GM18505 (cell line): Measurements from ENCODE around the gene AMBP.

Experiments used
- ATAC-seq: cut with Tn5 transposase; IDR thresholded peaks from one replicate; pipeline ENCODE4 v1.9.1; 2021; ENCODE audit not compliant: unreplicated experiment
- POLR2A ChIP-seq: IDR thresholded peaks from 4 replicates; pipeline ENCODE4 v1.6.1; 2011; ENCODE audit warnings: borderline replicate concordance; ENCODE audit not compliant: insufficient read depth, insufficient read length; ENCODE audit errors: extremely low read depth

Gene AMBP

DNA sequence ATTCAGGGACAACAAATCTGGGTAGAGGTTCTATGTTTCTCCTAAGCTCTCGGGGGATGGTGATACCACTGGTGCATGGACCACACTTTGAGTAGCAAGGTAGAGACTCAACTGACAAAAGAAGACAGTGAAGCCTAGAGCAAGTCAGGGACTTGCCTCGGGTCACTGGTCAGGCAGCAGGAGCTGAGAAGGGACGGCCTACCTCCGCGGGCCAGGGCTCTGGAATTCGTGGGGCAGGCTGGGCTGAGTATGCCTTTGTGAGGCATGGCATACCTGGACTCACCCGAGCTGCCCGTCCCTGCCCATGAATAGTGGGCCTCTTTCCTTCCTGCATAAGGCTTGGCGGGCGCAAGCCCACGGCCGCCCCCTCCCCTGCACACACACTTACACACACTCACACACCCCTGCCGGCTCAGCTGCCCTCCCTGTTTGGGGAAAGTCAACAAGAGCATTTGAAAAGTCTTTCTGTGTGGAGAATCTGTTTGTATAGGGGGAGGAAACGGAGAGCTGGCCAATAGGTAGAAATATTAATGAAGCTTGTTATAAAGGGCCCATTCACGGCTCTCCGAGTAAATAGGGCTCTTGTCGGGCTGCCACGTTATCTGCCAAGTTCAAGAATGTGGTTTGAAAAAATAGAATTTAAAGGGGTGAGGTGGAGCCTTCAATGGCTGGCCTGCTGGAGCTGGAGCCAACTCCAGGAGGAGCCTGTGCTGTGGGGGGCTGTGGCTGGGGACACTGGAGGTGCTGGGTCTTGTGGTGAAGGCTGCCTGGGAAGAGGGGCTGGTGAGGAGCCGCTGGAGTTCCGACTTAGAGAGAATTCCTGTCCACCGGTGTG is 40.1 kb upstream of the AMBP start:
- TF ChIP-seq POLR2A: no peak
- ATAC-seq: no peak

DNA sequence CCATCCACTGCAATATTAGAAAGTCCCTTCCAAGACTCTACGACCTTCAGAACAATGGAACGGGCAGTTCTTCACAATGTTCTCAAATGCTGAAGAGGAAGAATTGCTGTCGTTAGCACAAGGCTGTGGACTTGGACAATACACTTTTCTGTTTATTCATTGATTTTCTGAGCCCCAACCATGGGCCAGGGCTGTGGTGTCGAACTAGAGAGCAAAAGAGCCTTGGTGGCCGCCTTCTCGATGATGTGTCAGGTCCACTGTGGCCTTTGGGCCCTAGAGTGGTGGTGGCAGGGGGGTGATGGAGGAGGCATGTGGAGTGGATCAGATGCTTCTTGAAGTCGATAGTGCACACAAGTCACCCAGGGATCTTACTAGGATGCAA is 39.5 kb upstream of the AMBP start:
- TF ChIP-seq POLR2A: no peak
- ATAC-seq: no peak

DNA sequence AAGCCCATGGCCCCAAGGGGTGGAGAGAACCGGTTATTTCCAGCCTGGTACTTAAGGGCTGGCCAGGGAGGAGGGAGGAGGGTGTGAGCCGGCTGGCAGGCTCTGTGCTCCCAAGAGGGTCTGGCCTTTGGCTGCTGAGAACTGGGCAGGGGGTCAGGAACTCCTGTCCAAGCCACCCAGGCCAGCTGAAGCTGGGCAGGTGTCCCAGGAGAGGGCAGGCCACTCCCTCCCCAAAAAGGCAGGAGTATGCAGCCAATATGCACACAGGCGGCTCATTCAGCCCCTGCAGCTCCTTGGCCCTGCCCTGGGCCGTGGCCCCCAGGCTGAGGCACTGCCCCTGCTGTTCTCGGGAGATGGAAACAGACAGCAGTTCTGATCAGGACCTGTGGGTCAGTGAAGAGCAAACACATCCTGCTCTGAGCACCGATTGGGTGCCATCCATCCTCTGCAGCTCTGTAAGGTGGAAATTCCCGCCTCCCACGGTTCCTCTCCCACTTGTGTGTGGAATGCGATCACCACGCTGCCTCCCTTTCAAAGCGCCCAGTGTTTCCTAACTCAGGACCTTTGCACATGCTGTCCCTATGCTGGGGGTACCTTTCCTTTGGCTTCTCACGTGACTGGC is 38.1 kb upstream of the AMBP start:
- no peak for ATAC-seq
- TF ChIP-seq POLR2A: no peak

DNA sequence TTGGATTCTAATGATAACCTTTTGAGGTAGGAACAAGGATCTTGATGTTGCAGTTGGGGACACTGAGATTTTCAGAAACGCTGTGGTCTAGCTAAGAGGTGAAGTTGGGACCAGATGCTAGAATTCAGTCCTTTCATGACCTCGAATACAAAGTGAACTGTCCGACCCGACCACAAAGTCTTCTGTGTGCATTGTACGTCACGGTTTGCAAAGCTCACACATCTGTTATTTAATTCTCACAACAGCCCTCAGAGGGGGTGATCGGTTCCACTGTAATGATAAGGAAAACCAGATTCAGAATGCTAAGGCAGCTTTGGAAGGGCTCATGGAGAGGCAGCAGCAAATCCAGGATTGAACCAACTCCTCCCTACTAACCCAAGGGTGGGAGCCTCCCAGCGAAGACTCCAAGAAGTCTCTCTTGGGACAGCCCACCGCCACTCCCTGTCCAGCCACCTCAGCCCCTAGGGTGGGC is 37.6 kb upstream of the AMBP start:
- ATAC-seq: no peak
- no peak for TF ChIP-seq POLR2A

DNA sequence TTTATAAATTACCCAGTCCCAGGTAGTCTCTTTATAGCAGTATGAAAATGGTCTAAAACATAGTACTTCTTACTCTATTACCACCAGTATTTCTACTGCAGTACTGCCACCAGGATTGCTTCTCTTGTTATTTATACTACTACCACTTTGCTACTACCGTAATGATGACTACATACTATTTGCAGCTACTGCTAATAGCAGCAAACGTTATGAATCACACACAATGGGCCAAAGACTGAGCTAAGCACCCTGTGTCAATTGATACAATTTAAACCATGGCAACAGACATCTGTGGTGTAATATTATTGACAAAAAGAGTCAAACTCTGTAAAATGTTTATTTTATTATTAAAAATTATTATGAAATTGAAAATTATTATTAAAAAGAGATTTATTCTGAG is 36.3 kb upstream of the AMBP start:
- no peak for TF ChIP-seq POLR2A
- ATAC-seq: no peak

DNA sequence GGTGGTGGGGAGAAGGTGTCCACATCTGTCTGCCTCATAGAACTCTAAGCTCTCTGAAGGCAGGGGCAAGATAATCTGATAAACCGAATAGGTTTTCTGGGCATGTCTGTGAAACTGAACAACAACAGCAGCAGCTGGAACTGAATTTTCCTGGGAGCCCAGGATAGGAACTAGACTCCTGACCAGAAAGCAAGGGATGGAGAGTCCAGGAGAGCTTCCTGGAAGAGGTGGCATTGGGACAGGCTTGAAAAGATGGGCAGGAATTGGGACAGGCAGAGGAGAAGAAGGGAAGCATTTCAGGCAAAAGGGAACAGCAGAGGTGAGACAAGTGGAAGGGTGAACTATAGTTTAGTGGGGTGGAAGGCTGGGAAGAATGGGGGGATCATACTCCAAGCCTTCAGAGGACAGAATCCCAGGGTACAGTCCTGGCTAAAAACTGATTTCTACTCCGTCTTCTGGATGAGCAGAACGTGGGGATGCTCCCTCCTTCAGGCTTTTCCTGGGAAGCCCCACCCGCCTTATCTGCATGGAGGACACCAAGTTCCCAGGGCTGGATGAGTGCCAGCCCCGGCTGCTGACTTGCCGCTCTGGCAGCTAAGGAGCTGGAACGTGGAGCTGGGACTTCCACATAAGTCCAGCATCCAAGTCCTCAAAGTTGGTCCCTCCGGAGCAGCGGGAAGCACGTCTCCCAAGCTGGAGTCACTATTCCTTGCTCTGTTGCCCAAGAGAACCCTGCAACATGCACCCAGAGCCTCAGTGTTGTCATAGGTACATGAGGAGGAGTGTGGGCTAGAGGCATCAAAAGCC is 34.9 kb upstream of the AMBP start:
- no peak for ATAC-seq
- no peak for TF ChIP-seq POLR2A

DNA sequence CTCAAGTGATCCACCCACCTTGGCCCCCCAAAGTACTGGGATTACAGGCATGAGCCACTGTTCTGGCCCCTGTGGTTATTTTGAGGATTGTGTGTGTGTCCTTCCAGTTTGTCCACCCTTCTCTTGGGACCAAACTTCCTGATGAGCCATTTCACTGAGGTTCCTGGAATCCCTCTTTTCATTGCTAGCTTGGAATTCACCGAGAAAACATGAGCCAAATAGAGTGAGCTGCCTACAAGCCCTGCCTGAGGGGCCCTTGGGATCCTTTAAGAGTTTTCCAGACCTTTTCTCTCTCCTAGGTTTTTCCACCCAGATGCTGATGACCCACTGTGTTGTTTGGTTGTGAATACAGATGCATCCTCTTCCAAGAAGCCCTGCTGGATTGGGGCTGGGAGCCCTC is 34.2 kb upstream of the AMBP start:
- no peak for ATAC-seq

DNA sequence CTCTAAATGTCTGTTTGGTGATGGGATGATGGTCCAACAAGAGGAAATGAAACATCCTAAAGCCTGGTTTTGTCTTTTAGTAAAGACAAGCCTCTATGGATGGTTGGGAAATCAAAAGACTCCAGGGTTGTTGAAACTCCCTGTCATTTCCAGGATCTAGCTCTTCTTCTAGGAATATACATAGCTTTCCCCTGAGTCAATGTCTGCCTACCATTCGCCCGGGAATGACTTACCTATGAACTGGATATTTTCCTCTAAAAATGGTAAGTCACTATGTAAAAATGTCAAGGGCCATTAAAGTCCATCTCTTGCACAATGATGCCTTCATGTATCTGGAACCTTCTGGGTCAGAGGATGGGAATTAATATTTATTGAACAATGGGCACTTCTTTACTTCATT is 32.1 kb upstream of the AMBP start:
- TF ChIP-seq POLR2A: no peak
- ATAC-seq: no peak

More for the DNA sequence above, 34.2 kb upstream of the AMBP start:
- no peak for TF ChIP-seq POLR2A

DNA sequence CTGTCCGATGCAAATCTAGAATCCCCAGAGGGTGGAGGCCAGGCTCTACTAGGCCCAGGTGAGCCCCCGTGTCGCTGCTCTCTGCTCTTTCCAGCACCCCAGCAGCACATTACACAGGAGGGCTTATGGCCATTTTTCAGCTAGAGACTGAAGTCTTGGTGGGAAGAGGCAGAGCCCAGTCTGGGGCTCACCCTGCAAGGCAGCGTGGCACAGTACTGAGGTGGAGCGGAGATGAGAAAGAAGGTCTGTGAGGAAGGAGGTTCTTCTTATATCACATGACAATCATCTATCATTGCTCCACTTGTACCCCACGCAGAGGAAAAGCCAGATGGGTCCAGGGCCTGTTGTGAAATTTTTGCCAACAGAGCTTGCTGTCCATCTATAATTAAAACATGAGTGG is 31.0 kb upstream of the AMBP start:
- no peak for ATAC-seq
- TF ChIP-seq POLR2A: no peak

DNA sequence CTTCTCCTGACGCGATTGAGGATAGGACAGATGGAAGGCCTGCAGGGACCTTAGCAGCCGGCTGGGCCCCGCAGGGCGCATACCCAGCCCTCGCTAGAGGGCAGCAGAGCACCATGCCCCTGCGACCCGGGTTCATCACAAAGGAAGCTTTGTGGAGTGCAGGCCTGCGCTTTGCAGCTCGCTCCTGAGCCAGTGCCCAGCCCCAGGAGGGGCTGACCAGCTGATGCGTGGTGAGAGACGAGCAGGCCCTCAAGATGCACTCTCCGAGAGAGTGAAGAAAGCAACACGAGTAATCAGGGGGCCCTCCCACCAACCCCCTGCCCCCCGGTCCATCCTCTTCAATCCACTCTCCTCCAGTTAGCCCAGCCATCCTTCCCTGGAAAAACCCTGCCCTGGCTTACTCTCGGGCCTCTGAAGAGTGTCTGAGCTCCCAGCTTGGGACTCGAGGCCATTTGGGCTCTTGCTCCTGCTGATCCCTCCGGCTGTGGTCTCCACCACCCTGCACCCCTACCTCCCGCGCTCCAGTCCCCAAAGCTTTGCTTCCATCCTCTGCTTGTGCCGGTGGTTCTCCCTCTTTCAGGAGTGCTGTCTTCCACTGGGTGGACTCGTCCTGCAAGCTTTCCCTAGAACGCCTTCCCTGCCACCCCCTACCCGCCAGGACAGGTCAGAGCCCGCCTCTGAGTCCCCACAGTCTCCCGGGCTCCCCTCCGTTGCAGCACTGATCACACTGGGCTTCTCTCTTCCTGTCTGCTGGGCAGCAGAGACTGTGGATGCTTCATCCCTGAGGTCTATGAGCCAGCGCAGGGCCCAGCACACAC is 30.1 kb upstream of the AMBP start:
- no peak for ATAC-seq
- TF ChIP-seq POLR2A: no peak

DNA sequence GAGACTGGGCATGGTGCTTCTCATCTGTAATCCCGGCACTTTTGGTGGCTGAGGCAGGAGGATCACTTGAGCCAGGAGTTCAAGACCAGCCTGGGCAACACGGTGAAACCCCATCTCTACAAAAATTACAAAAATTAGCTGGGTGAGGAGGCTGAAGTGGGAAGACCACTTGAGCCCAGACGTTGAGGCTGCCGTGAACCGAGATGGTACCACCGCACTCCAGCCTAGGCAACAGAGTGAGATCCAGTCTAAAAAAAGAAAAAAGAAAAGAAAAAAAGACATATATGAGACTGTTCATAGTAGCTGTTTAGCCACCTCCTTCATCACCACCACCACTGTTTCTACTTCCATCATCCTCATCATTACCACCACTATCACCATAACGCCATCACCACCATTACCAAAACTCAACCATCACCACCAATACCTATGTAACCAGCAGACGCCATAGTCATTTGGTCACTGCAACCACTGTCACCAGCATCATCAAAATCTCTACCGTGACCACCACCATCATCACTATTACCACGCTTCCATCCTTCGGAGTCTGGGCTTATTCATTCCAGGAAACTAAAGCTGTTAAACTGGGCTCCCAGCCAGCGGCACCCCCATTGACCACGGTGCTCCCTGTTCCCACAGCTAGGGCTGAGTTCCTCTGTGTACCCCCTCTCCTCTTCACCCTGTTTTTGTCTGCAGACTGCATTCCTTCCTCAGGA is 29.3 kb upstream of the AMBP start:
- TF ChIP-seq POLR2A: no peak
- no peak for ATAC-seq

DNA sequence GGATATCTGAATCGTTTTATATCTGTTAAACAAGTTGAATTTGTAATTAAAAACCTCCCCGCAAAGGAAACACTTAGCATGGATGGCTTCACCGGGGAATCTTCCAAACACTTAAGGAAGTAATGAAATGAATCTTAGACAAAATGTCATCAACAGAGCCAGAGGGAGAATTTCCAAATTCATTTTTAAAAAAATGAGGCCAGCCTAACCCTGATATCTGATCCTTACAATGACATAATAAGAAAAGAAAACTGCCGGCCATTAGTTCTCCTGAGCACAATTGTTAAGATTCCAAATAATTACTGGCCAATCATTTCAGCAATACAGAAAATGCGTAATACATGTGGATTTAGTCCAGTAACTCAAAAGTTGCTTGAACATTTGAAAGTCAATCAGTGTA is 27.1 kb upstream of the AMBP start:
- TF ChIP-seq POLR2A: no peak
- no peak for ATAC-seq
